ENCODE data around the gene RNF128.

DNA sequence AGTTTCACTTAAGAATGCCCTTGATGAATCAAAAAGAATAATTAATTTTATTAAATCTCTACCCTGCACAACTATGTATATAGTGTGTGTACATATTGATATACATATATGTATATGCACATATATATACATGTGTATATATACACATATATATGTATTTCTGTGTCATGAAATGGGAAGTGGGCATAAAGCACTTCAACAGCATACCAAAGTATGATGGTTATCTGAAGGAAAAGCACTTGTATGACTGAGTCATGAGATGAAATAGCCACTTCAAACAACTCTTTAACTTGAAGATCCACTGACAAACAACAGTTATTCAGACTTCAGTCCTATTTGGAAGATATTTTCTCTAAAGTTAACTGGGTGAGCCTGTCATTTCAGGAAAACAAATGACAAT lies 16.3 kb downstream of the RNF128 start:
- TF ChIP-seq, protein P1, sequence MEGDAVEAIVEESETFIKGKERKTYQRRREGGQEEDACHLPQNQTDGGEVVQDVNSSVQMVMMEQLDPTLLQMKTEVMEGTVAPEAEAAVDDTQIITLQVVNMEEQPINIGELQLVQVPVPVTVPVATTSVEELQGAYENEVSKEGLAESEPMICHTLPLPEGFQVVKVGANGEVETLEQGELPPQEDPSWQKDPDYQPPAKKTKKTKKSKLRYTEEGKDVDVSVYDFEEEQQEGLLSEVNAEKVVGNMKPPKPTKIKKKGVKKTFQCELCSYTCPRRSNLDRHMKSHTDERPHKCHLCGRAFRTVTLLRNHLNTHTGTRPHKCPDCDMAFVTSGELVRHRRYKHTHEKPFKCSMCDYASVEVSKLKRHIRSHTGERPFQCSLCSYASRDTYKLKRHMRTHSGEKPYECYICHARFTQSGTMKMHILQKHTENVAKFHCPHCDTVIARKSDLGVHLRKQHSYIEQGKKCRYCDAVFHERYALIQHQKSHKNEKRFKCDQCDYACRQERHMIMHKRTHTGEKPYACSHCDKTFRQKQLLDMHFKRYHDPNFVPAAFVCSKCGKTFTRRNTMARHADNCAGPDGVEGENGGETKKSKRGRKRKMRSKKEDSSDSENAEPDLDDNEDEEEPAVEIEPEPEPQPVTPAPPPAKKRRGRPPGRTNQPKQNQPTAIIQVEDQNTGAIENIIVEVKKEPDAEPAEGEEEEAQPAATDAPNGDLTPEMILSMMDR (tag by site-specific recombination; IDR thresholded peaks at IDR 0.05), result no peak
- TF ChIP-seq ZNF18 (tag by site-specific recombination; IDR thresholded peaks at IDR 0.05) (no peak), ZNF311 (tag by site-specific recombination; IDR thresholded peaks at IDR 0.05; ENCODE audit: borderline replicate concordance) (no peak), ZNF416 (tag by site-specific recombination; IDR thresholded peaks at IDR 0.05) (no peak), PRDM1 (tag by site-specific recombination; IDR thresholded peaks at IDR 0.05) (no peak), GLI2 (tag by site-specific recombination; IDR thresholded peaks at IDR 0.05; ENCODE audit: borderline replicate concordance, low read depth) (no peak), OVOL3 (tag by site-specific recombination; IDR thresholded peaks at IDR 0.05) (no peak), YY1 (tag by site-specific recombination; IDR thresholded peaks at IDR 0.05) (no peak), ZNF292 (tag by site-specific recombination; IDR thresholded peaks at IDR 0.05; ENCODE audit: borderline replicate concordance, low read depth) (no peak), RBAK (tag by site-specific recombination; IDR thresholded peaks at IDR 0.05) (no peak)
- TF ChIP-seq, protein P2, sequence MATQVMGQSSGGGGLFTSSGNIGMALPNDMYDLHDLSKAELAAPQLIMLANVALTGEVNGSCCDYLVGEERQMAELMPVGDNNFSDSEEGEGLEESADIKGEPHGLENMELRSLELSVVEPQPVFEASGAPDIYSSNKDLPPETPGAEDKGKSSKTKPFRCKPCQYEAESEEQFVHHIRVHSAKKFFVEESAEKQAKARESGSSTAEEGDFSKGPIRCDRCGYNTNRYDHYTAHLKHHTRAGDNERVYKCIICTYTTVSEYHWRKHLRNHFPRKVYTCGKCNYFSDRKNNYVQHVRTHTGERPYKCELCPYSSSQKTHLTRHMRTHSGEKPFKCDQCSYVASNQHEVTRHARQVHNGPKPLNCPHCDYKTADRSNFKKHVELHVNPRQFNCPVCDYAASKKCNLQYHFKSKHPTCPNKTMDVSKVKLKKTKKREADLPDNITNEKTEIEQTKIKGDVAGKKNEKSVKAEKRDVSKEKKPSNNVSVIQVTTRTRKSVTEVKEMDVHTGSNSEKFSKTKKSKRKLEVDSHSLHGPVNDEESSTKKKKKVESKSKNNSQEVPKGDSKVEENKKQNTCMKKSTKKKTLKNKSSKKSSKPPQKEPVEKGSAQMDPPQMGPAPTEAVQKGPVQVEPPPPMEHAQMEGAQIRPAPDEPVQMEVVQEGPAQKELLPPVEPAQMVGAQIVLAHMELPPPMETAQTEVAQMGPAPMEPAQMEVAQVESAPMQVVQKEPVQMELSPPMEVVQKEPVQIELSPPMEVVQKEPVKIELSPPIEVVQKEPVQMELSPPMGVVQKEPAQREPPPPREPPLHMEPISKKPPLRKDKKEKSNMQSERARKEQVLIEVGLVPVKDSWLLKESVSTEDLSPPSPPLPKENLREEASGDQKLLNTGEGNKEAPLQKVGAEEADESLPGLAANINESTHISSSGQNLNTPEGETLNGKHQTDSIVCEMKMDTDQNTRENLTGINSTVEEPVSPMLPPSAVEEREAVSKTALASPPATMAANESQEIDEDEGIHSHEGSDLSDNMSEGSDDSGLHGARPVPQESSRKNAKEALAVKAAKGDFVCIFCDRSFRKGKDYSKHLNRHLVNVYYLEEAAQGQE (tag by site-specific recombination; IDR thresholded peaks at IDR 0.05), result no peak
- TF ChIP-seq, protein P3, sequence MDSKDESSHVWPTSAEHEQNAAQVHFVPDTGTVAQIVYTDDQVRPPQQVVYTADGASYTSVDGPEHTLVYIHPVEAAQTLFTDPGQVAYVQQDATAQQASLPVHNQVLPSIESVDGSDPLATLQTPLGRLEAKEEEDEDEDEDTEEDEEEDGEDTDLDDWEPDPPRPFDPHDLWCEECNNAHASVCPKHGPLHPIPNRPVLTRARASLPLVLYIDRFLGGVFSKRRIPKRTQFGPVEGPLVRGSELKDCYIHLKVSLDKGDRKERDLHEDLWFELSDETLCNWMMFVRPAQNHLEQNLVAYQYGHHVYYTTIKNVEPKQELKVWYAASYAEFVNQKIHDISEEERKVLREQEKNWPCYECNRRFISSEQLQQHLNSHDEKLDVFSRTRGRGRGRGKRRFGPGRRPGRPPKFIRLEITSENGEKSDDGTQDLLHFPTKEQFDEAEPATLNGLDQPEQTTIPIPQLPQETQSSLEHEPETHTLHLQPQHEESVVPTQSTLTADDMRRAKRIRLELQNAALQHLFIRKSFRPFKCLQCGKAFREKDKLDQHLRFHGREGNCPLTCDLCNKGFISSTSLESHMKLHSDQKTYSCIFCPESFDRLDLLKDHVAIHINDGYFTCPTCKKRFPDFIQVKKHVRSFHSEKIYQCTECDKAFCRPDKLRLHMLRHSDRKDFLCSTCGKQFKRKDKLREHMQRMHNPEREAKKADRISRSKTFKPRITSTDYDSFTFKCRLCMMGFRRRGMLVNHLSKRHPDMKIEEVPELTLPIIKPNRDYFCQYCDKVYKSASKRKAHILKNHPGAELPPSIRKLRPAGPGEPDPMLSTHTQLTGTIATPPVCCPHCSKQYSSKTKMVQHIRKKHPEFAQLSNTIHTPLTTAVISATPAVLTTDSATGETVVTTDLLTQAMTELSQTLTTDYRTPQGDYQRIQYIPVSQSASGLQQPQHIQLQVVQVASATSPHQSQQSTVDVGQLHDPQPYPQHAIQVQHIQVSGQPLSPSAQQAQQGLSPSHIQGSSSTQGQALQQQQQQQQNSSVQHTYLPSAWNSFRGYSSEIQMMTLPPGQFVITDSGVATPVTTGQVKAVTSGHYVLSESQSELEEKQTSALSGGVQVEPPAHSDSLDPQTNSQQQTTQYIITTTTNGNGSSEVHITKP (tag by site-specific recombination; IDR thresholded peaks at IDR 0.05), result no peak
- TF ChIP-seq, protein P4, sequence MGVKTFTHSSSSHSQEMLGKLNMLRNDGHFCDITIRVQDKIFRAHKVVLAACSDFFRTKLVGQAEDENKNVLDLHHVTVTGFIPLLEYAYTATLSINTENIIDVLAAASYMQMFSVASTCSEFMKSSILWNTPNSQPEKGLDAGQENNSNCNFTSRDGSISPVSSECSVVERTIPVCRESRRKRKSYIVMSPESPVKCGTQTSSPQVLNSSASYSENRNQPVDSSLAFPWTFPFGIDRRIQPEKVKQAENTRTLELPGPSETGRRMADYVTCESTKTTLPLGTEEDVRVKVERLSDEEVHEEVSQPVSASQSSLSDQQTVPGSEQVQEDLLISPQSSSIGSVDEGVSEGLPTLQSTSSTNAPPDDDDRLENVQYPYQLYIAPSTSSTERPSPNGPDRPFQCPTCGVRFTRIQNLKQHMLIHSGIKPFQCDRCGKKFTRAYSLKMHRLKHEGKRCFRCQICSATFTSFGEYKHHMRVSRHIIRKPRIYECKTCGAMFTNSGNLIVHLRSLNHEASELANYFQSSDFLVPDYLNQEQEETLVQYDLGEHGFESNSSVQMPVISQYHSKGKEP (tag by site-specific recombination; IDR thresholded peaks at IDR 0.05), result no peak

Measured in HEK293 (cell line).